HG03439 (cell line): ENCODE measurements around the gene GET4.
"Not testable (repeated sequence)": the region's sequence is repeated elsewhere in the genome, so short reads cannot be mapped to it uniquely, and the experiment has no call there.

Source experiments
- ATAC-seq: cut with Tn5 transposase; IDR thresholded peaks from one replicate; pipeline ENCODE4 v1.9.1; 2021; ENCODE audit warnings: mild to moderate bottlenecking, moderate library complexity; ENCODE audit not compliant: unreplicated experiment

The GET4 gene

DNA sequence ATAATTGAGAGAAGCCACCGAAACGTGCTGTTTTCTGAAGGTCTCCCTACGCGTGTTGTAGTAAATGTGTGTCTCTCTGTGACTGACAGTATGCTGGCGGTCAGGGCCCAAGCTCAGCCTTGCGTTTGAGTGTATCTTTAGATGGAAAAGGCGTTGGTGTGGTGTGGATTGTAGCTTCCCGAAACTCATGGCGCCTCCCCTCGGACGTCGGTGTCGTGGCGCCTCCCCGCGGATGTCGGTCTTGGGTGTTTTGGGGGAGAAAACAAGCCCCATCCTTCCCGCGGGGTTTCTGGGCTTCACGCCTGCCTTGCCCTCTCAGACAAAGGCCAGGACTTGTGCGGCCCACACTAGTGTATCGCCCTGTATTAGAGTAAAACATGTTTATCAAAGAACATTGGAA lies 31.3 kb upstream of the GET4 start:
- no peak for ATAC-seq

- ATAC-seq, result no peak
Observed at GRCh38 chr7:845731-846130, 30.6 kb upstream of the GET4 start.

GRCh38 chr7:846958-847650 lies 29.2 kb upstream of the GET4 start:
- ATAC-seq, result not testable (repeated sequence)

DNA sequence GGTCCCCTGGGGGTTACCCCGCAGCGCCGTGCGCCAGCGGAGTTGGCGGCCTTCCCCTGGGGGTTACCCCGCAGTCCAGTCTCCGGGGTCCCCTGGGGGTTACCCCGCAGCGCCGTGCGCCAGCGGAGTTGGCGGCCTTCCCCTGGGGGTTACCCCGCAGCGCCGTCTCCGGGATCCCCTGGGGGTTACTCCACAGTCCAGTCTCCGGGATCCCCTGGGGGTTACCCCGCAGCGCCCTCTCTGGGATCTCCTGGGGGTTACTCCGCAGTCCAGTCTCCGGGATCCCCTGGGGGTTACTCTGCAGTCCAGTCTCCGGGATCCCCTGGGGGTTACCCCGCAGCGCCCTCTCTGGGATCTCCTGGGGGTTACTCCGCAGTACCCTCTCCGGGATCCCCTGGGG lies 28.6 kb upstream of the GET4 start:
- ATAC-seq, result not testable (repeated sequence)

- no peak for ATAC-seq
Observed at GRCh38 chr7:849145-849544, 27.2 kb upstream of the GET4 start.

- ATAC-seq, result no peak
Observed at GRCh38 chr7:849781-850180, 26.6 kb upstream of the GET4 start.

DNA sequence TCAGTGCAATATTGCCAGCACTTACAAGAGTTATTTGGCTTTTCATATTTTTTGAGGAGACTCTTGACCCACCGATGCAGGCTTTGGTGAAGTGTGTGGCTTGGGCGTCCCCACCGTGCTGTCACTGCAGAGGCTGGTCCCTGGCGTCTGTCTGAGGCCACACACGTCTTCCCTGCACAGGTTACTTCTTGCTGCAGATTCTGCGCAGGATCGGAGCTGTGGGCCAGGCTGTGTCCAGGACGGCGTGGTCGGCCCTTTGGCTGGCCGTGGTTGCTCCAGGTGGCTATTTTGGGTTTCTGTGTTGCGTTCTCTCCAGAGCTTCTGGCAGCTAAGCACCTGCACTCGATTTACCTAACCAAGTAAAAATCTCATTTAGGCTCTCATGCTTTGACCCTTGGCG lies 25.1 kb upstream of the GET4 start:
- no peak for ATAC-seq

- ATAC-seq, result no peak
Observed at GRCh38 chr7:853366-854117, 22.8 kb upstream of the GET4 start.

- ATAC-seq, result no peak
Observed at GRCh38 chr7:854118-854775, 22.1 kb upstream of the GET4 start.

DNA sequence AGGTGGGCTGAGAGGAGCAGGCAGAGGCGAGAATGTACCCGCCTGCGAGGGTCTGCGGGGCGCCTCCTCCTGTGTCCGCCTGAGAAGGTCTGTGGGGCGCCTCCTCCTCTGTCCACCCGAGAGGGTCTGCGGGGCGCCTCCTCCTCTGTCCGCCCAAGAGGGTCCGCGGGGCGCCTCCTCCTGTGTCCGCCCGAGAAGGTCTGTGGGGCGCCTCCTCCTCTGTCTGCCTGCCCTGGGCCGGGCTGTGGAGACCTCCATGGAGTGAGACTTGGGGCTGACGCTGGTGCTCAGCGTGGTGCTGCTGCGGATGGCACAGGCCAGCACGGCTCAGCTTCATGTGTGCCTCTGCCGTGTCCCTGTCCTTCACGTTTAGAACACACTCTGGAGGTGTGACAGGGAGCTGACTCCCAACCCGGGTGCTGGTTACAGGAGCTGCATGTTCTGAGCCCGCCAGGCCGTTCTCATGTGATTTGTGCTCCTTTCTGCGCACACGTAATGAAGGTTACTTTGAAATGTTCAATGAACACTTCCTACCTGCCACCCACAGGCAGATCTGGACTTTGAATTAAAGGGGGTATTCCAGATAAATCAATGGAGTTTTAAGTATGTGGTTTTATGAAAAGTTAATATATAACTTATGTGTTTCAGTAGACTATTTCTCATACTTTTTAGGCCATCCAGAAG lies 20.5 kb upstream of the GET4 start:
- ATAC-seq, result no peak

DNA sequence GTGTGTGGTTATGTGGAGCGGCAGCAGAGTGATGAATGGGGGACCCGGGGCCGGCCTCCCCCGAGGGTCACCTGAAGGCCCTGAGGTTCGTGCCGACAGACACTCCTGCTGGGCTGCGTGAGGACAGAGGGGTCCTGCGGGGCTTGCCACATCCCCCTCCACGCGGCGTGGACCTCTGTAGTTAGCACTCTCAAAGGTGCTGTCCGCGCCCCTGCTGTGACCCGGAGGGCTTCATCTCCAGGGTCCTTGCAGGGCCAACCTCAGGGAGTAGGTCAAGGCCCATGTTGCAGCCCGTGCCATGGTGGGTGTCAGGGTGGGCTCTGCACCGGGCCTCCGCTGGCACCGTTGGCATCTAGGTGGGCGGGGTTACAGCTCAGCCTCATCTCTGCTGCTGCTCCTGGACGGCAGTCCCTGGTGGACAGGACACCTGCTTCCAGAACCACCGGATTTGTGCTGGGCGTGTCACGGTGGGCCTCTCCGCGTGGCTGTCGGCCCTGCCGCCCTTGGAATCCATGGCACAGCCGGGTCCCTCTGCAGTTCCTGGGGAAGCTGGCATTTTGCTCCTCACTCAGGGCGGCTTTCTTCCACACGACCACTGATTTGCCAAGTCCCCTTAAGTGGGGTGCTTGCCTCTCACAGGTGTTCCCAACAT lies 19.8 kb upstream of the GET4 start:
- ATAC-seq, result no peak

GRCh38 chr7:857661-858060 lies 18.7 kb upstream of the GET4 start:
- no peak for ATAC-seq

DNA sequence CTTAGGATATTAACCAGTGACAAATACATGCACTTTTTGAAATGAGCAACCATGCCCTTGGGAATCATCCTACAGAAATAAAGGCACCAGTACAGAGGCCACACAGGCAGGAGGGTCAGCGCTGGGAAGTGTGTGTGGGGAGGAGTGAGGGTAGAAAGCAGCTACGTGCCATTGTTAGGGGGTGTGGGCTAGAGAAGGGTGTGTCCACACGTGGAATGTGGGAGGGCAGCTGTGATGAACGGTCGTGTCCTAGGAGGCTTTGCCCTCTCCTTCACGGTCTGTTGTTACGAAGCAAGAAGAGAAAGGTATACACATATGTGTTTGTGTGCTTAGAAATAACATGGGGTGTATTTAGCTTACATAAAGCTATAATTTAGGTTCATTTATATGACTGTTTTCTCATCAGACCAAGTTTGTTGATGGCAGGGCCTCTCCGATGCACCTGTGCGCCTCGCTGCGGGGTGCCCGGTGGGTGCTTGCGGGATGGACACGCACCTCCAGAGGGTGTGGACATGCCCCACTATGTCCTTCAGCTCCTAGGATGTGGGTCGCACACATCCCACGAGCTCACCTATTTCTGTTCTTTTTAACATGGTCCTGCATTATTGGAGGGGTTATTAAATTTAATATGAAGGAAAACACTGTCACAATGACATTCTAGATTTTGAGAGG lies 16.9 kb upstream of the GET4 start:
- ATAC-seq, result no peak

GRCh38 chr7:860149-860548 lies 16.2 kb upstream of the GET4 start:
- no peak for ATAC-seq

DNA sequence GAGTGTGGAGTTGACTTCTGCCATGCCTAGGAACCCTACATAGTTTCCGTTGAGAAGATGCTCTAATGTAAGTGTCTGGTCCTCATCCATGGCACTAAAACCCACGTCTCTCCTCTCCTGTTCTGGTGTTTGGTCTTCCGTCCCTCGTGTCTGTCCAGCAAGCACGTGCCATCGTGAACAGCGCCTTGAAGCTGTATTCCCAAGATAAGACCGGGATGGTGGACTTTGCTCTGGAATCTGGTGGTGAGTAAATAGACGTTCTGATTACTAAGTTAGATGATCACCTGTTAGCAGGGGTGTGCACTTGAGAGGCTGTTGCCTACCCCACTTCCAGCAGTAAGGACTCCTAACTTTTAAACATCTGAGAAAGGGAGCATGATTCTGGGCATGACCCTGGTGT lies 15.1 kb upstream of the GET4 start:
- ATAC-seq, result no peak

GRCh38 chr7:862157-862556 lies 14.2 kb upstream of the GET4 start:
- ATAC-seq, result no peak

DNA sequence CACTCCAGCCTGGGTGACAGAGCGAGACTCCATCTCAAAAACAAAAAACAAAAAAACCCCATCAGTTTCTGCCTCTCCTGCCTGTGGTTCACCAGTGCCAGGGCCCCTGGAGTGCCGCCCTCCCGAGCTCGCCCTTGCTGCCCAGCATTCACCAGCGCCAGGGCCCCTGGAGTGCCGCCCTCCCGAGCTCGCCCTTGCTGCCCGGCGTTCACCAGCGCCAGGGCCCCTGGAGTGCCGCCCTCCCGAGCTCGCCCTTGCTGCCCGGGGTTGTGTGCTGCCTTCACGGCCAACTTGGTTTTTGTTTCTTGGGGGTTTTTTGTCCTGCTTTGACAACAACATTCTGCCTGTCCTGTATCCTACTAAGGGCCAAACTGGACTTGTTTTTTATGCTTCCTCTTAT lies 13.2 kb upstream of the GET4 start:
- no peak for ATAC-seq

- no peak for ATAC-seq
Observed at GRCh38 chr7:865921-866320, 10.4 kb upstream of the GET4 start.

DNA sequence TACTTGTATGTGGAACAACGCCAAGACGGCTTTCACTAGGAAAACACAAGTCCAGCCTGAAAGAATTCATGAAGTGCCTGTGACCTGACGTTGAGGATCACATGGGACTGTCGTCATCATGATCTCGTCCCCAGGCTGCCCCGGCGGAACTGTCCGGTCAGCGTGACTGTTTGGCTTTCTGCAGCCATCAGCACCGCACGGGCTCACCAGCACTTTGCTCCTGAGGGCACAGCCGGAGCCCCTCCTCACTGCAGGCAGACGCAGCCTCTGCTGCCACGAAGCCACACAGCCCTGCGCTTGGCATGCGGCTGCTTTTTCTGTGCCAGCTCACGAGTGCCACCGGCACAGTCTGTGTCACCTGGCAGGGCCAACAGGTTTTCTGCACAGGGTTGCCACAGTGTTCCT lies 9.4 kb upstream of the GET4 start:
- ATAC-seq, result no peak

- no peak for ATAC-seq
Observed at GRCh38 chr7:867406-868188, 8.8 kb upstream of the GET4 start.
